HepG2 (cell line): Measurements from ENCODE around the gene ARPC1A. TPM values are rescaled to one million over a fixed set of nuclear protein-coding genes. Genes with fewer than 3 reads are reported as not detected.
A peak's percentile ranks its signal among the peaks of the same experiment; 100 is the strongest.

Source experiments
- ATAD3A ChIP-seq: sonication (generic); formaldehyde crosslinking; IDR thresholded peaks from 2 replicates; pipeline ENCODE4 v1.4.0; 2020; ENCODE audit warnings: missing genetic modification reagents
- DDIT3 ChIP-seq: sonication (generic); formaldehyde crosslinking; IDR thresholded peaks from 2 replicates; pipeline ENCODE4 v1.4.0; 2020; ENCODE audit warnings: mild to moderate bottlenecking, missing genetic modification reagents
- ELF1 ChIP-seq: sonication (generic); formaldehyde crosslinking; IDR thresholded peaks from 2 replicates; pipeline ENCODE4 v1.4.0; 2020; ENCODE audit warnings: missing genetic modification reagents
- ERF ChIP-seq: IDR thresholded peaks from 2 replicates; pipeline ENCODE4 v1.6.1; 2018; ENCODE audit warnings: missing biosample characterization, missing genetic modification reagents
- GTF2F1 ChIP-seq: fragments of 150-350 bp; IDR thresholded peaks from 2 replicates; pipeline ENCODE4 v1.6.1; 2014; ENCODE audit warnings: low read length
- MTA1 ChIP-seq: sonication (generic); formaldehyde crosslinking; IDR thresholded peaks from 2 replicates; pipeline ENCODE4 v1.4.0; 2020; ENCODE audit warnings: missing genetic modification reagents, mild to moderate bottlenecking, borderline replicate concordance
- MXI1 ChIP-seq: IDR thresholded peaks from 3 replicates; pipeline ENCODE4 v1.6.1; 2012; ENCODE audit warnings: low read depth, low read length, inconsistent platforms, borderline replicate concordance
- NR2F2 ChIP-seq: IDR thresholded peaks from 2 replicates; pipeline ENCODE4 v1.6.1; 2012; ENCODE audit warnings: low read depth, inconsistent platforms, borderline replicate concordance
- PHF5A ChIP-seq: IDR thresholded peaks from one replicate; pipeline ENCODE4 v1.6.1; 2018; ENCODE audit warnings: low read depth, missing genetic modification reagents; ENCODE audit not compliant: unreplicated experiment
- PRDM10 ChIP-seq: sonication (generic); formaldehyde crosslinking; IDR thresholded peaks from 2 replicates; pipeline ENCODE4 v1.4.0; 2020; ENCODE audit warnings: low read depth, missing genetic modification reagents
- RCOR2 ChIP-seq: IDR thresholded peaks from 2 replicates; pipeline ENCODE4 v1.6.1; 2016; ENCODE audit warnings: missing biosample characterization, missing genetic modification reagents
- TARDBP ChIP-seq: sonication (generic); formaldehyde crosslinking; IDR thresholded peaks from 2 replicates; pipeline ENCODE4 v1.8.0; 2022; ENCODE audit warnings: mild to moderate bottlenecking, missing genetic modification reagents
- TFAP4 ChIP-seq: sonication (generic); IDR thresholded peaks from 2 replicates; pipeline ENCODE4 v1.6.1; 2016; ENCODE audit warnings: low read depth, borderline replicate concordance
- ZBTB7B ChIP-seq: sonication (generic); formaldehyde crosslinking; IDR thresholded peaks from 2 replicates; pipeline ENCODE4 v1.4.0; 2020; ENCODE audit warnings: missing genetic modification reagents
- ZKSCAN8 ChIP-seq: IDR thresholded peaks from 2 replicates; pipeline ENCODE4 v1.6.1; 2016; ENCODE audit warnings: borderline replicate concordance, missing genetic modification reagents, missing compliant biosample characterization
- ZMYM3 ChIP-seq: sonication (generic); formaldehyde crosslinking; IDR thresholded peaks from 2 replicates; pipeline ENCODE4 v1.5.1; 2020; ENCODE audit warnings: mild to moderate bottlenecking, missing genetic modification reagents
- ZNF350 ChIP-seq: sonication (generic); formaldehyde crosslinking; IDR thresholded peaks from 2 replicates; pipeline ENCODE4 v1.4.0; 2020; ENCODE audit warnings: mild to moderate bottlenecking, low read depth, missing genetic modification reagents, borderline replicate concordance
- ZNF431 ChIP-seq: sonication (generic); formaldehyde crosslinking; IDR thresholded peaks from 2 replicates; pipeline ENCODE4 v1.9.0; 2022; ENCODE audit warnings: missing genetic modification reagents, low read depth, mild to moderate bottlenecking, borderline replicate concordance
- ZNF619 ChIP-seq: sonication (generic); formaldehyde crosslinking; IDR thresholded peaks from 2 replicates; pipeline ENCODE4 v1.4.0; 2020; ENCODE audit warnings: mild to moderate bottlenecking, missing genetic modification reagents
- ZNF639 ChIP-seq: conservative IDR thresholded peaks from 2 replicates; pipeline ENCODE4 v1.6.1; 2018; ENCODE audit warnings: missing genetic modification reagents
- ZNF747 ChIP-seq: sonication (generic); formaldehyde crosslinking; IDR thresholded peaks from 2 replicates; pipeline ENCODE4 v1.8.1; 2023; ENCODE audit warnings: missing genetic modification reagents, mild to moderate bottlenecking, borderline replicate concordance
- ZNF841 ChIP-seq: sonication (generic); formaldehyde crosslinking; IDR thresholded peaks from 2 replicates; pipeline ENCODE4 v1.8.1; 2023; ENCODE audit warnings: missing genetic modification reagents, borderline replicate concordance
- polyA plus RNA-seq, 8 experiments: library from polyadenylated mRNA; depleted of rRNA in 3 of 8; stranded (reverse) in 7 of 8; unstranded in 1 of 8; fragments of >200 nt; fragmentation: Illumina TruSeq in 4 of 8; extraction: Trizol in 4 of 8; gene quantifications; 2 replicates each; pipeline versions ENCODE4 v1.2.1 to v1.2.3, GENCODE V29; 2011 to 2016; ENCODE audit warnings: low read depth in 4 of 8, missing spikeins in 1 of 8, mixed read lengths in 1 of 8; ENCODE audit not compliant: insufficient read depth in 1 of 8
- total RNA-seq, 5 experiments: library from RNA; depleted of rRNA; stranded (reverse); fragments of >200 nt; fragmentation: Illumina TruSeq; extraction: Trizol; gene quantifications; 2 replicates each; pipeline ENCODE4 v1.2.3, GENCODE V29; 2016; ENCODE audit warnings: low read depth in 1 of 5

Gene ARPC1A
- total and polyA plus RNA-seq, 2 of the 13 experiments (the other 11 are each of a cell fraction or from before 2014, with no cell fraction given) = 44.3 to 88.5 TPM

DNA sequence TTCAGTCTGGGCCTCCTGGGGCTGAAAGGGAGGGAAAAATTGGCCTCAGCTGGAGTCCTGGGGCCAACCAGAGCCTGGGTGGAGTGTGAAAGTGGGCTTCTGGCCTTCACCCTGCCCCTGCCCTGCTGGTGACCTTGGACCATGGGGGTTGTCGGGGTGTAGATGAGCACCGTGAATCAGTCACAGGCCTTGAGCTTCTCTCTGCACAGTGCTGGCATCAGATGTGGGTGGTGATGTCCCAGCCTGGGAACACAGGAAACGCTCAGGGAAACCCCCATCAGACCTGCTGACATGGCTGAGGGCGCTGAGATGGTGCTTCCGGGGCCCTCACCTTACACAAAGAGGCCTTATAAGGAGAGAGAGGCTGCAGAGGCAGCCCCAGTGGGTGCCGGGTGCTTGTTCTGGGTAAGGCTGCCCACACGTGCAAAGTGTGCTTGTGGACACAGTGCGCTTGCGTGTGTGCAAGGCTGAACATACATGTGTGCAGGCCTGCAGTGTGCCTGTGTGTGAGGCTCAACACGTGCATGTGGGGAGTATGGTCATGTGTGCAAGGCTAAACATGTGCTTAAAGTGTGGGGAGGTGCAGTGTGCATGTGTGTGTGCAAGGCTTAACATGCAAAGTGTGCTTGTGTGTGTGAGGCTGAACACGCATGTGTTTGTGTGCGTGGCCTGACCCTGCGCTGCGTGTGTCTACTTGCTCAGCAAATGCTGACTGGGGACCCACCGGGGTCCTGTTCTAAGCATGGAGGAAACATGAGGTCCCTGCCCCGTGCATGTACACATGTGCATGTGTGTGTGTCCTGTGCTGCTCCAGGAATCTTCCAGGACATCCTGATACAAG lies 55.3 kb downstream of the ARPC1A start (continued):
- TF ChIP-seq ZNF639 (CRISPR knock-in tag) (no peak), ZBTB7B (CRISPR knock-in tag) (no peak), ZNF350 (CRISPR knock-in tag) (peak; percentile 43; the same call in 1 of the 2 replicates), MXI1 (0 out of 3 replicates have a peak, but pooled peaks have one; percentile 26), DDIT3 (CRISPR knock-in tag) (no peak), ZKSCAN8 (no peak), ATAD3A (CRISPR knock-in tag) (no peak), ZNF747 (CRISPR knock-in tag) (no peak), ZNF619 (CRISPR knock-in tag) (peak; percentile 55; the same call in 1 of the 2 replicates), TFAP4 (no peak; the same call in 1 of the 2 replicates), RCOR2 (CRISPR knock-in tag) (no peak; the same call in 1 of the 2 replicates), GTF2F1 (no peak), ZNF841 (CRISPR knock-in tag) (no peak), TARDBP (CRISPR knock-in tag) (no peak), ZMYM3 (CRISPR knock-in tag) (no peak; the same call in 1 of the 2 replicates), ZNF431 (0 out of 2 replicates have a peak, but pooled peaks have one; percentile 19), MTA1 (CRISPR knock-in tag) (peak; percentile 56; the same call in 1 of the 2 replicates), NR2F2 (no peak), ELF1 (CRISPR knock-in tag) (peak; percentile 50; the same call in 1 of the 2 replicates), PHF5A (CRISPR knock-in tag) (no peak), ERF (CRISPR knock-in tag) (no peak), PRDM10 (CRISPR knock-in tag) (no peak)
